ENCODE data around the gene PRCC. TPM values are rescaled to one million over a fixed set of nuclear protein-coding genes. Genes with fewer than 3 reads are reported as not detected.

Gene PRCC
- total and polyA plus RNA-seq, 2 of the 13 experiments (the other 11 are each of a cell fraction or from before 2014, with no cell fraction given), result 24.2 to 40.5 TPM

- TF ChIP-seq ZBTB34 (CRISPR knock-in tag; IDR thresholded peaks at IDR 0.05), result no peak
Measured at GRCh38 chr1:156803086-156803851, 35.9 kb downstream of the PRCC start (continued).

GRCh38 chr1:156804026-156804425, 36.7 kb downstream of the PRCC start:
- ChIA-PET POLR2A (no interaction called here), CTCF (ENCODE audit: low intra/inter-chr PET ratio, low total read pairs) (no interaction called here)
- H3K4me2 ChIP-seq (ENCODE audit: low read depth, low read length), result no peak overlapping the region
- in situ Hi-C loops (cut with HindIII; ENCODE audit: extremely low pct_ligation_motif_present, low pct_unique_long_range_greater_than_20kb) (no loop called here), intact Hi-C loops (cut with micrococcal nuclease; ENCODE audit: unreplicated experiment) (no loop called here)
- ATAC-seq, result peak; percentile 18; the same call in 2 of the 3 replicates
- WGBS (ENCODE audit: low lambda C conversion rate), result 86% methylated on average over 2 of the region's 3 CpGs
- H2AFZ ChIP-seq (ENCODE audit: low read length), result no peak overlapping the region
- no peaks in the 10 kb centered on the region for H3K79me2 ChIP-seq (ENCODE audit: insufficient read depth, low read length)
- no peak overlapping the region for H3K27ac ChIP-seq (ENCODE audit: extremely low read length, insufficient read depth, low read length)
- TF ChIP-seq ZNF710 (CRISPR knock-in tag; IDR thresholded peaks at IDR 0.05; ENCODE audit: borderline replicate concordance) (no peak), CEBPB (IDR thresholded peaks at IDR 0.05; ENCODE audit: borderline replicate concordance, low read depth, low read length) (0 out of 2 replicates have a peak, but pooled peaks have one; percentile 21), KDM6A (CRISPR knock-in tag; IDR thresholded peaks at IDR 0.05; ENCODE audit: low read depth) (no peak)
- H3K4me1 ChIP-seq (ENCODE audit: insufficient read depth, low read length), result no peaks in the 10 kb centered on the region
- H4K20me1 ChIP-seq (ENCODE audit: insufficient read depth, low read length), result no peaks in the 10 kb centered on the region
- FAIRE-seq, result no peak
- H3K4me3 ChIP-seq (replicated peaks in 1 of 3; ENCODE audit: insufficient read depth in 1 of 3, low read depth in 2 of 3, low read length in 3 of 3), result no peak overlapping the region
- no TSS peak for BruUV-seq (replicated peaks)
- H3K36me3 ChIP-seq (replicated peaks in 1 of 2; ENCODE audit: control insufficient read depth in 1 of 2, insufficient read depth in 2 of 2, low read length in 2 of 2), result peaks cover 11 to 21% of the 10 kb centered on the region in 2 experiments; a peak in 4 of 5 replicates
- DNase-seq (ENCODE audit: low spot score), result no peak
- no peaks in the 10 kb centered on the region for H3K9me3 ChIP-seq (ENCODE audit: low read length)
- H3K27me3 ChIP-seq (ENCODE audit: control insufficient read depth in 1 of 2, insufficient read depth in 2 of 2, low read length in 2 of 2), result no peaks in the 10 kb centered on the region
- H3K9ac ChIP-seq (ENCODE audit: insufficient read depth, low read depth, low read length), result no peak overlapping the region
